Upper lobe of right lung (tissue), 1 donor: ENCODE data around the gene NCAPG2. TPM values are rescaled to one million over a fixed set of nuclear protein-coding genes. Genes with fewer than 3 reads are reported as not detected.

Source experiments
- ATAC-seq: fragments of 200-7000 bp; cut with Tn5 transposase; one replicate; pipeline ENCODE4 v1.9.1; 2020; ENCODE audit warnings: mild to moderate bottlenecking, moderate library complexity
- DNase-seq: peaks from one replicate; pipeline ENCODE4 v3.0.0-alpha.2; 2020
- H3K27ac ChIP-seq: fragments of 200-600 bp; one replicate; pipeline ENCODE4 v1.8.0; 2022
- H3K27me3 ChIP-seq: fragments of 200-600 bp; one replicate; pipeline ENCODE4 v1.8.0; 2022; ENCODE audit warnings: mild to moderate bottlenecking
- H3K36me3 ChIP-seq: fragments of 200-600 bp; one replicate; pipeline ENCODE4 v1.8.0; 2022
- H3K4me1 ChIP-seq: fragments of 200-600 bp; one replicate; pipeline ENCODE4 v1.8.0; 2022
- H3K4me3 ChIP-seq: fragments of 200-600 bp; one replicate; pipeline ENCODE4 v1.8.0; 2022; ENCODE audit warnings: mild to moderate bottlenecking
- H3K9me3 ChIP-seq: fragments of 200-600 bp; one replicate; pipeline ENCODE4 v1.8.0; 2022
- intact Hi-C: fragments of 100-400 bp; cut with DNase I; formaldehyde crosslinking; loops from one replicate; pipeline ENCODE4 v1.11.0; 2022
- total RNA-seq: library from RNA; stranded (reverse); fragmentation: NEBNext Ultra II Directional; extraction: Animal tissue kit (Norgen Biotek cat#: 25700); gene quantifications from one replicate; pipeline ENCODE4 v1.2.1, GENCODE V29; 2021
- TF ChIP-seq, protein P1 (sequence below): fragments of 200-600 bp; IDR thresholded peaks from one replicate; pipeline ENCODE4 v1.8.0; 2022; ENCODE audit warnings: antibody characterized with exemption
- donor health status: DM: no; HTN: yes; CAD: no; lungs with severe emphysema.

Gene NCAPG2
- total RNA-seq, 1 donor from 2014 or later: 6.5 TPM

DNA sequence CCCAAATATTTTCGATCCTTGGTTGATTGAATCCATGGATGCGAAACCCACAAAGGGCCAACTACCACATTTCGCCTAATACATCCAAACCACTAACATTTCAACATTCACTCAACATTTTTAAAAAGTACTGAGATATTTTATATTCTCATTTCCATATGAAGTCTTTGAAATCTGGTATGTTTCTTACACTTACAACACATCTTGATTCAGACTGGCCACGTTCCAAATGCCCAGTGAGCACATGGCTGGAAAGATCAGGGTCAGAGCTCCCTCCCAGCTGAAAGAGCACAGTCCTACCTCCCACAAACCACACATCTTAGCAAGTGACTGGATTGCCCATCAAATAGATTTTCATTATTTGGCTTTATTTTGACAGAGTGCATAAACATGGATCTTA lies 18.9 kb downstream of the NCAPG2 start:
- Histone ChIP-seq H3K9me3 (no peaks in the 10 kb centered on the region), H3K36me3 (peaks cover 11% of the 10 kb centered on the region), H3K27me3 (no peaks in the 10 kb centered on the region), H3K4me3 (no peak overlapping the region), H3K27ac (no peak overlapping the region), H3K4me1 (no peaks in the 10 kb centered on the region)
- intact Hi-C loops: no loop called here
- DNase-seq: no peak
- TF ChIP-seq, protein P1, sequence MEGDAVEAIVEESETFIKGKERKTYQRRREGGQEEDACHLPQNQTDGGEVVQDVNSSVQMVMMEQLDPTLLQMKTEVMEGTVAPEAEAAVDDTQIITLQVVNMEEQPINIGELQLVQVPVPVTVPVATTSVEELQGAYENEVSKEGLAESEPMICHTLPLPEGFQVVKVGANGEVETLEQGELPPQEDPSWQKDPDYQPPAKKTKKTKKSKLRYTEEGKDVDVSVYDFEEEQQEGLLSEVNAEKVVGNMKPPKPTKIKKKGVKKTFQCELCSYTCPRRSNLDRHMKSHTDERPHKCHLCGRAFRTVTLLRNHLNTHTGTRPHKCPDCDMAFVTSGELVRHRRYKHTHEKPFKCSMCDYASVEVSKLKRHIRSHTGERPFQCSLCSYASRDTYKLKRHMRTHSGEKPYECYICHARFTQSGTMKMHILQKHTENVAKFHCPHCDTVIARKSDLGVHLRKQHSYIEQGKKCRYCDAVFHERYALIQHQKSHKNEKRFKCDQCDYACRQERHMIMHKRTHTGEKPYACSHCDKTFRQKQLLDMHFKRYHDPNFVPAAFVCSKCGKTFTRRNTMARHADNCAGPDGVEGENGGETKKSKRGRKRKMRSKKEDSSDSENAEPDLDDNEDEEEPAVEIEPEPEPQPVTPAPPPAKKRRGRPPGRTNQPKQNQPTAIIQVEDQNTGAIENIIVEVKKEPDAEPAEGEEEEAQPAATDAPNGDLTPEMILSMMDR: no peak
- no peak for ATAC-seq

DNA sequence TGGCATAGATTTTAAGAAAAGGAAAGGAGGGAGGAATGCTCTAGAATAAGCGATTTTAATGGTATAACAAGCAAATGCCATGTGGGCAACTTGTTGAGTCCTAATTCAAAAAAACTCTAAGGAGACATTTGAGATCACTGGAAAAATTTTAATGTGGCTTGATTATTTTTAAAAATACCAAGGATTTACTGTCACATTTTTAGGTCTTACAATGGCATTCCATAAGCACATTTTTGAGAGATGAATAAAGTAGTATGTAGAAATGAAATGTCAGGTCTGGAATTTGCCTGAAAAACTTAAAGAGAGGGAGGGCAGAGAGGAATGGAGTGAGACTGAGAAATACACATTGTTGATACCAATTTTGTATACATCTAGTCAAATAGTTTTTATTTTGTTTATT lies 20.3 kb downstream of the NCAPG2 start:
- Histone ChIP-seq H3K4me3 (no peak overlapping the region), H3K27ac (no peak overlapping the region), H3K36me3 (peaks cover 16% of the 10 kb centered on the region), H3K4me1 (no peaks in the 10 kb centered on the region), H3K9me3 (no peaks in the 10 kb centered on the region), H3K27me3 (no peaks in the 10 kb centered on the region)
- intact Hi-C loops: no loop called here
- DNase-seq (no peak), ATAC-seq (no peak)
- TF ChIP-seq, protein P1: no peak

DNA sequence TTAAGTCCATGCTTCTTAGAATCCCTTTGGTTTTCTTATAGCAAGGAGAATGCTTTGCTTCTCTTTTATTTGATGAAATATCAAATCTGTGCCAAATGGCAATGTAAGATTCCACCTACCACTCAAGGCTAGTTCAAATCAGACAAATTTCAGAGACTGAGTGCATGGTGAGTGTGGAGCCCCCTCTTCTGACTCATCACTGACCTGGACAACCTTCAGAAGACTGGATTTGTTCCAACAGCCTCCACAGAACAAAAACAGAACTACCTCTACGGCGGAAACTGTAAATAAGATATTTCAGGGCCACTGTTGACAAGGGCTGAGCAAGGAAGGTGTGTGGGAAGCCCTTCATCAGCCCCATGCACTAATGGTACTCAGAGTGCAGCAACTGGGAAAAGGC lies 21.1 kb downstream of the NCAPG2 start:
- DNase-seq (no peak), ATAC-seq (no peak)
- H3K4me1 ChIP-seq: no peaks in the 10 kb centered on the region
- H3K9me3 ChIP-seq: no peaks in the 10 kb centered on the region
- no peak overlapping the region for H3K27ac ChIP-seq
- intact Hi-C loops: no loop called here
- H3K27me3 ChIP-seq: no peaks in the 10 kb centered on the region
- peaks cover 14% of the 10 kb centered on the region for H3K36me3 ChIP-seq
- H3K4me3 ChIP-seq: no peak overlapping the region
- TF ChIP-seq, protein P1: no peak

DNA sequence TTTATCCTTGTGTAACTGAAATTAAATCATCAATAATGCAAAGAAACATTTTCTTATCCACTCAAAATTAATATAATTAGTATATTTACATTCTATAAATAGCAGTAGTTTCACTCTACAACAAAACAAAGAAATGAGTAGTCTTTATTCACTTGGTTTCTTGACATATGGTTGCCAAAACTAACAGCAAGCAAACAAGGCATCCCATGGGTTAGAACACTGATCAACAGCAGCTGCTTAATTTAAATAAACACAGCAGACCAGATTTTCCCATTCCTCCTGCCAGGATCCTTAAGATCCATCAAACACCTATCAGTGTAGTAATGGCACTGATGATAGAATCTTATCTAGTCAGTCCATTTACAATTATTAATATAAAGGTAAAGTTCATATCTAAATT lies 22.1 kb downstream of the NCAPG2 start:
- H3K27me3 ChIP-seq: no peaks in the 10 kb centered on the region
- DNase-seq: no peak
- no peaks in the 10 kb centered on the region for H3K9me3 ChIP-seq
- no peaks in the 10 kb centered on the region for H3K4me1 ChIP-seq
- TF ChIP-seq, protein P1: no peak
- peaks cover 12% of the 10 kb centered on the region for H3K36me3 ChIP-seq
- ATAC-seq: no peak
- H3K27ac ChIP-seq: no peak overlapping the region
- intact Hi-C loops: no loop called here
- H3K4me3 ChIP-seq: no peak overlapping the region

DNA sequence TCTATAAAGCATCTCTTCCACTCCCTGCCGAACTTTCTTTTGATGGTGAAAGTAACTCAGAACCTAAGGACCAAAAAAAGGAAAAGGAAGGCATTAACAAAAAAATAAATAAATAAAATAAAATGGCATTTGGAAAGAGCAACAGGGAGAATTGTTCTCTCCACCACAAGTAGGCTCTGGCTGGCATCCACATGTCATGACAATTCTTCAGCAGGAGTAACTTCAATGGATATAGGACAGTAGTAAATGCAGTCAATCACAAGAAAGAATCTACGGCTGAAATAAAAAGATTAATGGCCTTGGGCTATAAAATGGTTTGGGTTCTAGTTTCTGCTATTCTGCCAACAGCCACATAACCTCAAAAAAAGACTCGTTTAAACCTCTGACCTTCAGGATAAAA lies 23.9 kb downstream of the NCAPG2 start:
- Histone ChIP-seq H3K27ac (no peak overlapping the region), H3K4me3 (no peak overlapping the region), H3K4me1 (no peaks in the 10 kb centered on the region), H3K9me3 (no peaks in the 10 kb centered on the region), H3K27me3 (no peaks in the 10 kb centered on the region), H3K36me3 (peaks cover 6% of the 10 kb centered on the region)
- ATAC-seq (no peak), DNase-seq (no peak)
- intact Hi-C loops: no loop called here
- TF ChIP-seq, protein P1: no peak

DNA sequence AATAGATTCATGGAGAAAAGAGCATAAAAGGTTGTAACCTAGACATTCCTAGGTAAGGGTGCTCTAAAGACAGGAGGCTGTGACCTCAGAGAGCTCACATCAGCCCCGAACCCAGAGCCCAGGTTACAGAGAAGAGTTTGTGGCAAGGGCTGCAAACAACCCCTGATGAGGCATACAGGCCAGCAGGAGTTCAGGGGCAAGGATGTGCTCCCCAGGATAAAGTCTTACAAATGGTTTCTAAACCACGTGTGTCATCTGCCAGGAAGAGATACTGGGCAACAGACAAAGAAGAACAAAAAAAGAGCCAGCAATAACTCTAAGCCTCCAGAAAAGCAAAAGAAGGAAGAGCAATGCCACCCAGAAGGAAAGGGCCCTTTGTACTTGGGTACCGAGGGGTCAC lies 27.7 kb downstream of the NCAPG2 start:
- no peak for ATAC-seq
- H3K9me3 ChIP-seq: no peaks in the 10 kb centered on the region
- TF ChIP-seq, protein P1: no peak
- intact Hi-C loops: no loop called here
- H3K36me3 ChIP-seq: peaks cover 6% of the 10 kb centered on the region
- H3K27me3 ChIP-seq: no peaks in the 10 kb centered on the region
- H3K4me1 ChIP-seq: no peaks in the 10 kb centered on the region
- H3K4me3 ChIP-seq: no peak overlapping the region
- DNase-seq: no peak
- no peak overlapping the region for H3K27ac ChIP-seq
